Amygdala (tissue), 56 donors: ENCODE results near the gene TRIP13.

ENCODE experiments used
- DNase-seq, 56 donors: peaks; one replicate each; lab custom pipeline; 2025; lab: John Stamatoyannopoulos, UW

TRIP13 gene

DNA sequence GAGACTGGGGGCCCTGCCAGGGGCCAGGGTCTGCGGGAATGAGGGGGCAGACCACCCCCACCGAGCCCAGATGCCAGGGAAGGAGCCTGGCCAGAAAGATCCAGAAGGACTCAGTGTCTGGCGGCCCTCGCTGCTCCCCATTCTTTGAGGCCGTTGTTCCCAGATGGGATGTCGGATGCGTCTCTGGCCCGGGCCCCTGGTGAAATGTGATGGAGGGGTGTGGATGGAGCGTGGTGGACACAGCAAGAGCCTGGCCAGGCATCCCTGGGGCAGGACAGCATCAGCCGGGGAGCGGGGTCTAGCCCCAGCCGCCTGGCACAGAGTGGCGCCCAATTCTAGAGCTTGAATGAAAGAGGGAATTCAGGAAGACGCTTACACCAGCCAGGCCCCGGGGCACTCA, 69.7 kb downstream of the TRIP13 start:
- no peak for DNase-seq

DNA sequence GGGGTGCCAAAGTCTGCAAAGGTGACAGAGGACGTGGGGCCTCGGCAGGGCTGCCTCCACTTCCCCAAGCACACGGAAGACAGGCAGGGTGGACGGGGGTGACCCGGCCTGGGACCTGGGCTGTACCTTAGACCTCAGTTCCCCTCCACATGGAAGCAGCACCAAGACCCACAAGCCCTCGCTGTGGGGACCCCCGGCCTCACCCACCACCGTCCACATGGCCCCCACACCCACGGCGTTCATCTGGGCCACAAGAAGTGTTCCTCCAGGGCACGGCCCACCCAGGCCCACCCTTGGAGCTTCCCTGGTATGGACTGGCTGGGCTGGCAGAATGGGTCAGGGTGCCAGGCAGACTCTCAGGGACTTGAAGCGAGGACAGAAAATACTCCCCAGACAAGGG, 70.1 kb downstream of the TRIP13 start:
- no peak for DNase-seq

DNA sequence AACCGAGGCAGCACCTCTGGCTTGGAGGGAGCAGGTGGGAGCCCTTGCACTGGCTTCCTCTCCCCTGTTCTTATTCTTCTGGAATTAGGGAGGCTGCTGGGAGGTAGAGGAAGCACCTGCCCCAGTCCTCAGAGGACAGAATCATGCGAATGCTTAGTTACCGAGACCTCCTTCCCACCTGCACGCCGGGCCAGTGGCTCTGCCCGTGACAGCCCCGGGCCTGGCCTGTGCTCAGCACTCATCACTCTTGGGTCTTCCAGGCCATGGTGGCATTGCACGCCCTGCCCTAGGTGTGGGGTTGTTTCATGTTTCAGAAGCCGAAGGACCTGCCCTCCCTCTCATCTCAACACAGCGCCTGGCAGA, 70.6 kb downstream of the TRIP13 start:
- DNase-seq = no peak

DNA sequence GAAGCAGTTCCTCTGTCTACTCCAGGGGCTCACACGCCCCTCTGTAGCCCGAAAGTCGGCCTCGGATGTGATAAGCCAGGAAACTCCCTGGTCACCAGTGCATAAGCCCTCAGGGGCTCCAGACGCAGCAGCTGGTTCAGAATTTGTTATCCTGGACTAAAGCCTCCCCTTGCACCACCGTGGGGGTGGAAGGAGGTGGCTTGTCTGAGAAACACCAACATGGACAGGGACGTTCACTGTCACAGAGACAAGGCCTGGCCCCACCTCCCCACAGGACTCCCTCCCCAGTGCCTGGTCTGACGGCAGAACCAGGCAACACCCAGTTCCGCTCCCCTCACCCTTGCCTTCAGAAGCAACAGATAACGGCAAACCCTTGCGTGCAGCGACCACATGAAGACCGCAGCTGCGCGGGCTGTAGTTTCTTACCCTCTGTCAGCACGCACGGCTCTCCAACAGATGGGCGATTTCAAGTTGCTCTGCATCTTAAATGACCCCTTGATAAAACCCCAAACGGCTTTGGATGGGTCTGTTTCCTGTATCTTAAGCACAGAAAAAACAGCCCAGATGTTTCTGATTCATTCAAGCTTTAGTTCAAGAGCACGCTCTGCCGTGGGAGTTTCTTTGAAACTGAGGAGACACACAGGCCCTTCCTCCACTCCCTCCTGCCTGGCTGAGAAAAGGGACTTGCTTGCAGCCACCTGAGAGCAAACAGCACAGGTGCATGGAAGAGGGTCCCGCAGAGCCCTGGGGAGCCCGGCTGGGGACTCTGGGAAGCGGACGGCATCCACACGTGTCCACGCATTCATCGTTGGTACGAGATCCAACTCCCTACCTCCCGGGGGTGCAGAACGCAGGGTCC, 71.2 kb downstream of the TRIP13 start:
- DNase-seq = no peak

DNA sequence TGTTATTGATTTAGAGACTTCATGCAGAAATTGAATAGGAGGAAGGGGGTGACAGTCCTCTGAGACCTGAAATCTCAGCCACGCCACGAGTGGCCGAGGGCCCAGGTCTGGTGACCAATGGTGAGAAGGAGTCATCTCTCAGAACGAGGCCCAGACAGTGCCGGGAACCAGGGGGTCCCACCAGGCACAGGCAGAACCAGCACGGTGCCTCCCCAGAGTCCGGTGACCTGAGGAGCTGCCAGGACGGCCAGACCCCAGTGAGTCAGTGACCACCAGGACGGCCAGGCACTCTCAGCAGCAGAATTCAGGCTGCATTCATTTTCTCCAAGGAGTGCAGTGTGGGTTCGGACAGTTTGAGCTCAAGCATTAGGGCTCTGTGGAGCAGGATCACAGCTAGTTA, 72.1 kb downstream of the TRIP13 start:
- no peak for DNase-seq

DNA sequence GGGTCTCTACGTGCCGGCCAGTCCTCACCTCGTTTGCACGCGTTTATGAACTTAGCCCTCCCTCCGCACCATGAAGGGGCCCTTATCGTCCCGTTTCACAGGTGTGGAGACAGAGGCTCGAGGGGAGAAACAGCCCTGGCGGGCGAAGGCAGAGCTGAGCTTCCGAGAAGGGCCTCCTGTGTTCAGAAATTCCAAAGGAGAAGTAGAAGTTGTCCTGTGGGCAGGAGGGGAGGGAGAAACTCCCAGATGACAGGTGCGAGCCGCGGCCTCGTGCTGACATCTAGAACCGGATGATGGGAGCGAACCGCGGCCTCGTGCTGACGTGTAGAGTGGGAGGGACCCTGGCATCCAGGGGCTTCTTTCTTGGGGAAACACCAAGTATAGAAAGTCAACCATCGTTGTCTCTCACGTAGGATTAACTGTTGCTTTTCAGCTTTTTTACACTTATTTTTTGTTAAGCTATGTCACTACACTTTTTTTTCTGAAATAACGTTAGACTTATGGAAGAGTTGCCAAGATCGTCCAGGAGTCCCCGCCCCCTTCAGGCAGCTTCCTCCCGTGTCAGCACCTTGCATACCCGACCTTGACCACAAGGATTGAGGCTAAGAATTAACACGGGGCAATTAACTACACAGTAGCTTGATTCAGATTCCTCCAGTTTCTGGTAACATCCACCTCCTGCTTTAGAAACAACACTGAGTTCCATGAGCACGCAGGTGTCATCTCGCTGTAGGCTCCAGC, 73.1 kb downstream of the TRIP13 start:
- no peak for DNase-seq

DNA sequence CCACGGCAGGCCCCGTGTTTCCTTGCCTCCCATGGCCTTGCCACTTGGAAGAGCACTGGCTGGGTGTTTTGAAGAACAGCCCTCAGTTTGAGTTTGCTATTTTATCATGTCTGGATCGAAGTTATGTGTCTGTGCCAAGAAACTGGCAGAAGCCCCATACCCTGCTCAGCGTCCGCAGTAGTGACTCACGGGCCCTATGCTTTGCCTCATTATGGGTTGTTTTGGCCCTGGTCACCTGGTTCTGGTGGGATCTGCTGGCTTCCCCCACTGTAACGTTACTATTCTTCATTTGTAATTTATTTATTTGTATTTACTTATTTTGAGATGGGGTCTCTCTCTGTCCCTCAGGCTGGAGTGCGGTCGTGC, 73.6 kb downstream of the TRIP13 start:
- no peak for DNase-seq

DNA sequence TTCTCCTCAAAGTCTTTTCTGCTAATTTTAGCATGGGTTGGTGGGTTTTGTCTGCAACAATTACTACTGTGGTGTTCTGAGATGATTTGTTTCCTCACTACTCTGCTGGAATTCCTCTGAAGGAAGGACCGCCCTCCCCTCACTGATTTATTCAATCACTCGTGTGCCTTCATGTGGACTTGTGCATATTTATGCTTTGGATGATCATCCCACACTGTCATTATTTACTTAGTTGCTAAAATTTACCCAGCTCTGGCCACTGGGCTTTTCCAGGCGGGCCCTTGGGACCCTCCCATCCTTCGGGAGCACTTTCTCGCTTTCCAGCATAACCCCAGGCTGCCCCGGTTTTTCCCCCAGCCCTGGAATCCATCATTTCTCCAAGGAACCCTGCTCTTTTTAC, 74.3 kb downstream of the TRIP13 start:
- DNase-seq = no peak
